Heart left ventricle (tissue), 13 donors: ENCODE results near the gene DLGAP1.

Experiments
- CTCF ChIP-seq, 12 donors: fragments of 200-600 bp; sonication (generic) in 4 of 12; IDR thresholded peaks; one replicate each; pipeline versions ENCODE4 v1.5.0 to v1.8.0; 2018 to 2022; ENCODE audit warnings: antibody characterized with exemption in 12 of 12, mild to moderate bottlenecking in 5 of 12
- POLR2A ChIP-seq, 2 donors: fragments of 450-650 bp; IDR thresholded peaks; one replicate each; pipeline ENCODE4 v1.6.1; 2017; ENCODE audit warnings: antibody characterized with exemption in 2 of 2, mild to moderate bottlenecking in 2 of 2, moderate library complexity in 2 of 2
- donor health status: ischemic (EF 13 %, LVEDD 7.1; RV severe dilation, severe dysfunction).
- donor health status: DM: no; HTN: yes; CAD: no.
- donor health status: DM: no; HTN: no; CAD: no.
- donor health status: ischemic (EF 25% LVEDD 6.9; RV normal size, moderate dysfunction).
- donor health status: ischemic (EF 25% LVEDD 5.7; RV mildly dilated, moderate dysfunction).
- donor health status: ischemic (EF 35%, LVEDD 5.7; RV mildly dilated, moderate dysfunction).
- donor health status: nonischemic (EF 11% LVEDD 7.7; RV severe dilation, severe dysfunction).
- donor health status: DM: yes; HTN: yes; CAD: no.
- donor health status: PGD.
- donor health status: ischemic (EF 29% LVEDD 5.4; RV normal size, mild dysfunction).
- donor health status: nonischemic (EF 23%, LVEDD 6.1; RV moderate dilation, normal function).

GRCh38 chr18:3793111-3793510, 662.0 kb downstream of the DLGAP1 start:
- no peak for TF ChIP-seq CTCF (IDR thresholded peaks at IDR 0.05)
- TF ChIP-seq POLR2A (IDR thresholded peaks at IDR 0.05) = no peak
